Measurements from ENCODE around the gene KLK14. TPM values are rescaled to one million over a fixed set of nuclear protein-coding genes. Genes with fewer than 3 reads are reported as not detected.

The KLK14 gene
- polyA plus RNA-seq, 1 donor (not counting 4 experiments of a cell fraction or from before 2014, with no cell fraction given) = 0.05 TPM

- Histone ChIP-seq H4K20me1 (ENCODE audit: control insufficient read depth, extremely low read depth, insufficient read depth, low read length) (peaks cover 6% of the 10 kb centered on the region), H3K4me1 (ENCODE audit: control insufficient read depth, extremely low read depth, insufficient read depth, low read length) (peaks cover 23% of the 10 kb centered on the region), H3K27ac (ENCODE audit: control insufficient read depth, insufficient read depth, low read length) (no peak overlapping the region), H3K36me3 (ENCODE audit: control insufficient read depth in 2 of 2, extremely low read depth in 1 of 2, insufficient read depth in 2 of 2, low read length in 2 of 2) (peaks cover 4 to 12% of the 10 kb centered on the region in 2 experiments), H3K9me1 (ENCODE audit: control insufficient read depth, extremely low read depth, insufficient read depth, low read length) (peaks cover 5% of the 10 kb centered on the region), H3K27me3 (ENCODE audit: control insufficient read depth, extremely low read depth, insufficient read depth, low read length) (no peaks in the 10 kb centered on the region), H2AFZ (ENCODE audit: control insufficient read depth, low read length) (no peak overlapping the region), H3K4me3 (ENCODE audit: control insufficient read depth in 2 of 3, extremely low read depth in 1 of 3, insufficient read depth in 2 of 3, low read depth in 1 of 3, low read length in 3 of 3) (no peak overlapping the region), H3K79me2 (ENCODE audit: control insufficient read depth, insufficient read depth, low read length) (peaks cover 7% of the 10 kb centered on the region), H3K9me3 (ENCODE audit: control insufficient read depth, low read depth, low read length) (no peaks in the 10 kb centered on the region), H3K9ac (ENCODE audit: control insufficient read depth, extremely low read depth, insufficient read depth, low read length) (no peak overlapping the region), H3K4me2 (ENCODE audit: control insufficient read depth, extremely low read depth, insufficient read depth, low read depth, low read length) (no peak overlapping the region)
- DNase-seq (ENCODE audit: low read depth, low spot score) = no peak
- FAIRE-seq = no peak
- TF ChIP-seq EZH2 (IDR thresholded peaks at IDR 0.05; ENCODE audit: low read length) = no peak
- peak; percentile 68 to 89 (median 76) for TF ChIP-seq CTCF (optimal IDR thresholded peaks at IDR 0.05 in 1 of 3, IDR thresholded peaks at IDR 0.05 in 1 of 3, conservative IDR thresholded peaks at IDR 0.05 in 1 of 3; ENCODE audit: extremely low read depth in 1 of 3, insufficient read depth in 2 of 3, low read length in 3 of 3)
- dilution Hi-C loops (cut with MboI; ENCODE audit: extremely low pct_ligation_motif_present, low sequenced_read_pairs) = no loop called here
Measured at GRCh38 chr19:51094696-51095279, 12.1 kb upstream of the KLK14 start.

- TF ChIP-seq CTCF (optimal IDR thresholded peaks at IDR 0.05 in 1 of 3, IDR thresholded peaks at IDR 0.05 in 1 of 3, conservative IDR thresholded peaks at IDR 0.05 in 1 of 3; ENCODE audit: extremely low read depth in 1 of 3, insufficient read depth in 2 of 3, low read length in 3 of 3) = no peak
- TF ChIP-seq EZH2 (IDR thresholded peaks at IDR 0.05; ENCODE audit: low read length) = no peak
- FAIRE-seq = no peak
- dilution Hi-C loops (cut with MboI; ENCODE audit: extremely low pct_ligation_motif_present, low sequenced_read_pairs) = no loop called here
Measured at GRCh38 chr19:51093510-51094345, 11.0 kb upstream of the KLK14 start.

More at GRCh38 chr19:51093510-51094345, 11.0 kb upstream of the KLK14 start:
- Histone ChIP-seq H2AFZ (ENCODE audit: control insufficient read depth, low read length) (no peak overlapping the region), H3K4me3 (ENCODE audit: control insufficient read depth in 2 of 3, extremely low read depth in 1 of 3, insufficient read depth in 2 of 3, low read depth in 1 of 3, low read length in 3 of 3) (no peak overlapping the region), H3K9me1 (ENCODE audit: control insufficient read depth, extremely low read depth, insufficient read depth, low read length) (peaks cover 5% of the 10 kb centered on the region), H3K9ac (ENCODE audit: control insufficient read depth, extremely low read depth, insufficient read depth, low read length) (no peak overlapping the region), H4K20me1 (ENCODE audit: control insufficient read depth, extremely low read depth, insufficient read depth, low read length) (no peaks in the 10 kb centered on the region), H3K9me3 (ENCODE audit: control insufficient read depth, low read depth, low read length) (no peaks in the 10 kb centered on the region), H3K27me3 (ENCODE audit: control insufficient read depth, extremely low read depth, insufficient read depth, low read length) (no peaks in the 10 kb centered on the region), H3K79me2 (ENCODE audit: control insufficient read depth, insufficient read depth, low read length) (no peaks in the 10 kb centered on the region), H3K27ac (ENCODE audit: control insufficient read depth, insufficient read depth, low read length) (no peak overlapping the region), H3K4me1 (ENCODE audit: control insufficient read depth, extremely low read depth, insufficient read depth, low read length) (peaks cover 23% of the 10 kb centered on the region), H3K36me3 (ENCODE audit: control insufficient read depth in 2 of 2, extremely low read depth in 1 of 2, insufficient read depth in 2 of 2, low read length in 2 of 2) (peaks cover 2 to 5% of the 10 kb centered on the region in 2 experiments), H3K4me2 (ENCODE audit: control insufficient read depth, extremely low read depth, insufficient read depth, low read depth, low read length) (no peak overlapping the region)
- DNase-seq (ENCODE audit: low read depth, low spot score) = no peak
